ENCODE results near the gene LUC7L3. TPM values are rescaled to one million over a fixed set of nuclear protein-coding genes. Genes with fewer than 3 reads are reported as not detected.

Gene LUC7L3
- total RNA-seq, 1 experiment from 2014 or later = 154 TPM

DNA sequence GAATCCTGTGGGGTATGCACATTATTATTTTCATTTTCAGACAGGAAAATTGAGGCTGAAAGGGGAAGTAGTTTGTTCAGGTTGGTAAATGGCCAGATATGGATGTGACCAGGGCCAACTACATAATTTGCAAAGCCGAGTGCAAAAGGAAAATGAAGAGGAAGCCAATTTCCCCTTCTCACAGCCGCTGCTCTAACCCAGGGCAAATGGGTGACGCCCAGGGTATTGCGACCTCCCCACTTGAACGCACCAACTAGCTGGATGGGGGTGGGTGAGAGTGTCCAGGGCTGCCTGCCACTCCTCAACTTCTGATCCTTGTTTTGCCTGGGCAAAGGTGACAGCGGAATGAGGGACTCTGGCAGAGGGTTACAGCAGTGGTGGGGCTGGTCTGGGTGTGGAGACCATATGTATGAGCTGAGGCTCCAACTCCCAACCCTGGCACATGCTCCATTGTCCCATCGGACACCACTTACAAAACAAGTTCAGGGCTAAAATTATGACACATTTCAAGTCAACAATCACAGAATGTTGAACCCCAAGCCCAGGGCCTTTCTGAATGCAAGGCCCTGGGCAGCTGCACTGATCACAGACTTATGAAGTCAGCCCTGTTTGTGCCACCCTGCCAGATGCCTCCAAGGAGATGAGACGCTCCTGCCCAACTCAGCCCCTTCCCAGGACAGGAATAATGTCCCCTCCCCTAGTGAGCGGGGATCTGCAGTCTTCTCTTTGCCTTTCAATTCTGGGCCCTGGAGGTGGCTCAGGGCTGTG, 46.2 kb downstream of the LUC7L3 start:
- no peak overlapping the region for H3T11ph ChIP-seq (ENCODE audit: low read length)
- H3K23ac ChIP-seq (ENCODE audit: insufficient read length, low read depth, low read length) = no peak overlapping the region
- no peak overlapping the region for H3K4me2 ChIP-seq (ENCODE audit: insufficient read depth, insufficient read length, low read length)
- H3K4ac ChIP-seq (ENCODE audit: low read depth, low read length) = no peak overlapping the region
- H2AFZ ChIP-seq (ENCODE audit: low read length) = no peak overlapping the region
- no peak overlapping the region for H2BK120ac ChIP-seq (ENCODE audit: low read depth, low read length, poor library complexity, severe bottlenecking)
- Mint-ChIP-seq H3K4me1 (peaks cover 10 to 21% of the 10 kb centered on the region in 2 experiments), H3K4me3 (no peak overlapping the region), H3K36me3 (ENCODE audit: insufficient read depth in 1 of 3, low read depth in 3 of 3) (no peaks in the 10 kb centered on the region), H3K27me3 (ENCODE audit: low read depth) (no peaks in the 10 kb centered on the region), H3K27ac (0 out of 7 replicates have a peak overlapping the region, but pooled peaks of 1 of the 3 experiments have one; percentile 29), H3K9me3 (no peaks in the 10 kb centered on the region)
- H3K23me2 ChIP-seq (ENCODE audit: insufficient read length, low read depth, low read length, poor library complexity, severe bottlenecking) = no peaks in the 10 kb centered on the region
- H4K5ac ChIP-seq (ENCODE audit: insufficient read length, low read depth, low read length) = no peak overlapping the region
- no peak overlapping the region for H2BK12ac ChIP-seq (ENCODE audit: insufficient read length, low read depth, low read length)
- H4K91ac ChIP-seq (ENCODE audit: insufficient read length, low read depth, low read length) = no peak overlapping the region
- no peak overlapping the region for H3K56ac ChIP-seq (ENCODE audit: insufficient read length, low read depth, low read length)
- no peak overlapping the region for H3K18ac ChIP-seq (ENCODE audit: insufficient read length, low read depth, low read length)
- no peaks in the 10 kb centered on the region for H3K79me2 ChIP-seq (ENCODE audit: insufficient read depth, low read length)
- H3K27ac ChIP-seq (ENCODE audit: insufficient read length, low read depth, low read length) = no peak overlapping the region
- no peak overlapping the region for H2BK20ac ChIP-seq (ENCODE audit: low read depth, low read length, poor library complexity, severe bottlenecking)
- no CpG with 5 or more reads among the region's 9 CpGs for WGBS (ENCODE audit: extremely low coverage, insufficient read length, low lambda C conversion rate)
- H4K8ac ChIP-seq (replicated peaks; ENCODE audit: insufficient read length, low read depth, low read length) = no peak overlapping the region
- H3K4me1 ChIP-seq (ENCODE audit: insufficient read depth, low read length) = peaks cover 4% of the 10 kb centered on the region; the same call in 1 of the 2 replicates
- H3K79me1 ChIP-seq (ENCODE audit: insufficient read depth, low read depth, low read length, poor library complexity, severe bottlenecking) = no peaks in the 10 kb centered on the region
- H2AK5ac ChIP-seq (ENCODE audit: insufficient read length, low read length) = no peak overlapping the region
- H3K9me3 ChIP-seq (ENCODE audit: control insufficient read depth, low read depth, low read length) = no peaks in the 10 kb centered on the region
- H4K20me1 ChIP-seq (ENCODE audit: control insufficient read depth, insufficient read depth, insufficient read length) = no peaks in the 10 kb centered on the region
- H3K9ac ChIP-seq (ENCODE audit: extremely low read depth, insufficient read length, low read length) = no peak overlapping the region
- H2BK15ac ChIP-seq (ENCODE audit: low read depth, low read length) = no peak overlapping the region
- no peaks in the 10 kb centered on the region for H3K27me3 ChIP-seq (ENCODE audit: insufficient read depth, low read length)
- DNase-seq = no peak
- H3K14ac ChIP-seq (ENCODE audit: insufficient read depth, low read length) = no peak overlapping the region
- no peak overlapping the region for H2BK5ac ChIP-seq (ENCODE audit: insufficient read length, low read length)
- TF ChIP-seq, protein P1, sequence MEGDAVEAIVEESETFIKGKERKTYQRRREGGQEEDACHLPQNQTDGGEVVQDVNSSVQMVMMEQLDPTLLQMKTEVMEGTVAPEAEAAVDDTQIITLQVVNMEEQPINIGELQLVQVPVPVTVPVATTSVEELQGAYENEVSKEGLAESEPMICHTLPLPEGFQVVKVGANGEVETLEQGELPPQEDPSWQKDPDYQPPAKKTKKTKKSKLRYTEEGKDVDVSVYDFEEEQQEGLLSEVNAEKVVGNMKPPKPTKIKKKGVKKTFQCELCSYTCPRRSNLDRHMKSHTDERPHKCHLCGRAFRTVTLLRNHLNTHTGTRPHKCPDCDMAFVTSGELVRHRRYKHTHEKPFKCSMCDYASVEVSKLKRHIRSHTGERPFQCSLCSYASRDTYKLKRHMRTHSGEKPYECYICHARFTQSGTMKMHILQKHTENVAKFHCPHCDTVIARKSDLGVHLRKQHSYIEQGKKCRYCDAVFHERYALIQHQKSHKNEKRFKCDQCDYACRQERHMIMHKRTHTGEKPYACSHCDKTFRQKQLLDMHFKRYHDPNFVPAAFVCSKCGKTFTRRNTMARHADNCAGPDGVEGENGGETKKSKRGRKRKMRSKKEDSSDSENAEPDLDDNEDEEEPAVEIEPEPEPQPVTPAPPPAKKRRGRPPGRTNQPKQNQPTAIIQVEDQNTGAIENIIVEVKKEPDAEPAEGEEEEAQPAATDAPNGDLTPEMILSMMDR (conservative IDR thresholded peaks at IDR 0.05) = no peak
